HEK293 (cell line): ENCODE data around the gene RCAN2.

Source experiments
- CTCF ChIA-PET: fragments of 350-600 bp; formaldehyde crosslinking; extraction: SDS; loops from one replicate; lab custom pipeline; 2021; ENCODE audit warnings: antibody characterized with exemption; lab: Yijun Ruan, JAX
- POLR2A ChIA-PET: fragments of 300-600 bp; formaldehyde crosslinking; extraction: SDS; loops from one replicate; lab custom pipeline; 2020; ENCODE audit warnings: antibody characterized with exemption, inconsistent platforms; lab: Yijun Ruan, JAX
- H3K27ac ChIP-seq: fragments of 200-500 bp; sonication (Bioruptor generic); 2 replicates; pipeline ENCODE4 v1.5.1; 2014; ENCODE audit warnings: low read depth, low read length, control low read depth, inconsistent platforms; ENCODE audit errors: extremely low read depth
- H3K36me3 ChIP-seq, 2 experiments: fragments of 200-500 bp in 1 of 2; sonication (Bioruptor generic) in 1 of 2; 1 replicate in 1 of 2; 2 replicates in 1 of 2; pipeline ENCODE4 v1.5.1; 2014 to 2017; ENCODE audit warnings: inconsistent platforms in 2 of 2, low read length in 2 of 2; ENCODE audit not compliant: control insufficient read depth in 2 of 2, insufficient read depth in 1 of 2
- H3K4me1 ChIP-seq: fragments of 200-500 bp; sonication (Bioruptor generic); 2 replicates; pipeline ENCODE4 v1.5.1; 2014; ENCODE audit warnings: mild to moderate bottlenecking, low read length, inconsistent platforms; ENCODE audit not compliant: control insufficient read depth, insufficient read depth
- H3K4me3 ChIP-seq: 2 replicates; pipeline ENCODE4 v1.5.1; 2011; ENCODE audit warnings: low read depth, mild to moderate bottlenecking, control low read depth, low read length, moderate library complexity
- H3K9me3 ChIP-seq: fragments of 200-500 bp; sonication (Bioruptor generic); 2 replicates; pipeline ENCODE4 v1.5.1; 2014; ENCODE audit warnings: low read depth, low read length, inconsistent platforms; ENCODE audit not compliant: control insufficient read depth, insufficient read depth
- FEZF1 ChIP-seq: fragments of 450-650 bp; formaldehyde crosslinking; IDR thresholded peaks from 2 replicates; pipeline ENCODE4 v1.5.1; 2016; ENCODE audit warnings: missing biosample characterization, missing genetic modification characterization
- GFI1B ChIP-seq: fragments of 450-650 bp; formaldehyde crosslinking; IDR thresholded peaks from 2 replicates; pipeline ENCODE4 v1.5.1; 2016; ENCODE audit warnings: missing biosample characterization, missing genetic modification characterization
- HOXD13 ChIP-seq: sonication (generic); formaldehyde crosslinking; IDR thresholded peaks from 2 replicates; pipeline ENCODE4 v1.8.0; 2022; ENCODE audit warnings: missing genetic modification reagents, borderline replicate concordance
- OSR2 ChIP-seq: fragments of 450-650 bp; formaldehyde crosslinking; IDR thresholded peaks from 2 replicates; pipeline ENCODE4 v1.5.1; 2016; ENCODE audit warnings: missing biosample characterization, missing genetic modification characterization
- SP3 ChIP-seq: fragments of 450-650 bp; formaldehyde crosslinking; IDR thresholded peaks from 2 replicates; pipeline ENCODE4 v1.5.1; 2016; ENCODE audit warnings: missing biosample characterization, missing genetic modification characterization
- ZBTB8A ChIP-seq: fragments of 450-650 bp; formaldehyde crosslinking; IDR thresholded peaks from 2 replicates; pipeline ENCODE4 v1.5.1; 2016; ENCODE audit warnings: missing biosample characterization, missing genetic modification characterization
- ZNF114 ChIP-seq: fragments of 450-650 bp; formaldehyde crosslinking; IDR thresholded peaks from 2 replicates; pipeline ENCODE4 v1.5.0; 2017; ENCODE audit warnings: missing biosample characterization, missing genetic modification characterization
- ZNF16 ChIP-seq: fragments of 450-650 bp; formaldehyde crosslinking; IDR thresholded peaks from 2 replicates; pipeline ENCODE4 v1.5.1; 2016; ENCODE audit warnings: low read depth, missing biosample characterization, missing genetic modification characterization
- ZNF221 ChIP-seq: fragments of 450-650 bp; formaldehyde crosslinking; IDR thresholded peaks from 2 replicates; pipeline ENCODE4 v1.5.1; 2017; ENCODE audit warnings: missing biosample characterization, missing genetic modification characterization, borderline replicate concordance
- ZNF223 ChIP-seq: fragments of 450-650 bp; formaldehyde crosslinking; IDR thresholded peaks from 2 replicates; pipeline ENCODE4 v1.5.1; 2016; ENCODE audit warnings: missing biosample characterization, missing genetic modification characterization
- ZNF239 ChIP-seq: fragments of 450-650 bp; formaldehyde crosslinking; IDR thresholded peaks from 2 replicates; pipeline ENCODE4 v1.5.1; 2016; ENCODE audit warnings: missing biosample characterization, missing genetic modification characterization
- ZNF311 ChIP-seq: fragments of 450-650 bp; formaldehyde crosslinking; IDR thresholded peaks from 2 replicates; pipeline ENCODE4 v1.5.1; 2017; ENCODE audit warnings: missing biosample characterization, missing genetic modification characterization, borderline replicate concordance
- ZNF335 ChIP-seq: fragments of 450-650 bp; formaldehyde crosslinking; conservative IDR thresholded peaks from 2 replicates; pipeline ENCODE4 v1.5.1; 2016; ENCODE audit warnings: missing biosample characterization, missing genetic modification characterization
- ZNF354C ChIP-seq: fragments of 450-650 bp; formaldehyde crosslinking; IDR thresholded peaks from 2 replicates; pipeline ENCODE4 v1.5.1; 2016; ENCODE audit warnings: missing biosample characterization, missing genetic modification characterization, low read depth, borderline replicate concordance
- ZNF366 ChIP-seq: fragments of 450-650 bp; formaldehyde crosslinking; conservative IDR thresholded peaks from 2 replicates; pipeline ENCODE4 v1.5.1; 2016; ENCODE audit warnings: missing biosample characterization, missing genetic modification characterization
- ZNF426 ChIP-seq: fragments of 450-650 bp; formaldehyde crosslinking; IDR thresholded peaks from 2 replicates; pipeline ENCODE4 v1.5.1; 2017; ENCODE audit warnings: missing biosample characterization, missing genetic modification characterization, mild to moderate bottlenecking, inconsistent platforms, moderate library complexity
- ZNF473 ChIP-seq: fragments of 450-650 bp; formaldehyde crosslinking; IDR thresholded peaks from 2 replicates; pipeline ENCODE4 v1.5.1; 2017; ENCODE audit warnings: missing biosample characterization, missing genetic modification characterization
- ZNF514 ChIP-seq: fragments of 450-650 bp; formaldehyde crosslinking; IDR thresholded peaks from 2 replicates; pipeline ENCODE4 v1.5.1; 2016; ENCODE audit warnings: missing biosample characterization, missing genetic modification characterization
- ZNF701 ChIP-seq: fragments of 450-650 bp; formaldehyde crosslinking; IDR thresholded peaks from 2 replicates; pipeline ENCODE4 v1.5.1; 2016; ENCODE audit warnings: missing biosample characterization, missing genetic modification characterization
- ZNF785 ChIP-seq: fragments of 450-650 bp; formaldehyde crosslinking; IDR thresholded peaks from 2 replicates; pipeline ENCODE4 v1.5.1; 2016; ENCODE audit warnings: missing biosample characterization, missing genetic modification characterization
- ZNF791 ChIP-seq: fragments of 450-650 bp; formaldehyde crosslinking; IDR thresholded peaks from 2 replicates; pipeline ENCODE4 v1.5.1; 2016; ENCODE audit warnings: missing biosample characterization, missing genetic modification characterization
- TF ChIP-seq, protein P1 (sequence below): fragments of 450-650 bp; formaldehyde crosslinking; IDR thresholded peaks from 2 replicates; pipeline ENCODE4 v1.5.1; 2016; ENCODE audit warnings: missing biosample characterization, missing genetic modification characterization, low read depth
- TF ChIP-seq, protein P2 (sequence below): fragments of 450-650 bp; formaldehyde crosslinking; IDR thresholded peaks from 2 replicates; pipeline ENCODE4 v1.5.1; 2016; ENCODE audit warnings: missing biosample characterization, missing genetic modification characterization
- TF ChIP-seq, protein P3 (sequence below): fragments of 450-650 bp; formaldehyde crosslinking; IDR thresholded peaks from 2 replicates; pipeline ENCODE4 v1.5.1; 2016; ENCODE audit warnings: missing biosample characterization, missing genetic modification characterization
- TF ChIP-seq, protein P4 (sequence below): fragments of 450-650 bp; formaldehyde crosslinking; IDR thresholded peaks from 2 replicates; pipeline ENCODE4 v1.5.1; 2016; ENCODE audit warnings: missing biosample characterization, missing genetic modification characterization

RCAN2 gene

DNA sequence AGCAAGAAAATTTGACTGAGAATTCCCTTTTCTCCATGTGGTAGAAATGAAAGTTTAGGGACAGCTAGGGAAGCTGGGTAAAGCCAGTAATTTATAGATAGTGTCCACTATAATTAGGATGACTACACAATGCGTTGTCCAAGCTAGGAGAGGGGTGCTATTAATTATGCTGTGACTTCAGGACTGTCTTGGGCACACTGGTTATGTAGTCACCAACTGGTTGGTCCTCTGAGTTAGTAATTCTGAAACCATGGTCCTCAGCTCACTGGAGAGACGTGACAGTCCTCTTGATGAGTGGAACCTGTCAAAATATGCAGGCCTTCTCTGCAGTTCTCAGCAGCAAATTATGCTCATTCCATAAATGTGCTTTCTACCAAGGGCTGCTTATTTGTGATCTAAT is 225.9 kb downstream of the RCAN2 start:
- no peaks in the 10 kb centered on the region for H3K36me3 ChIP-seq
- TF ChIP-seq OSR2 (tag by site-specific recombination) (no peak), ZNF16 (tag by site-specific recombination) (no peak), ZNF701 (no peak), ZNF366 (tag by site-specific recombination) (no peak), ZNF514 (tag by site-specific recombination) (no peak), ZNF114 (tag by site-specific recombination) (no peak), ZNF223 (no peak), ZNF354C (tag by site-specific recombination) (no peak), FEZF1 (tag by site-specific recombination) (no peak), ZNF785 (no peak), ZNF311 (tag by site-specific recombination) (no peak), ZNF473 (tag by site-specific recombination) (no peak), ZNF221 (tag by site-specific recombination) (no peak), GFI1B (tag by site-specific recombination) (no peak), ZBTB8A (tag by site-specific recombination) (no peak), HOXD13 (no peak)
- TF ChIP-seq, protein P1, sequence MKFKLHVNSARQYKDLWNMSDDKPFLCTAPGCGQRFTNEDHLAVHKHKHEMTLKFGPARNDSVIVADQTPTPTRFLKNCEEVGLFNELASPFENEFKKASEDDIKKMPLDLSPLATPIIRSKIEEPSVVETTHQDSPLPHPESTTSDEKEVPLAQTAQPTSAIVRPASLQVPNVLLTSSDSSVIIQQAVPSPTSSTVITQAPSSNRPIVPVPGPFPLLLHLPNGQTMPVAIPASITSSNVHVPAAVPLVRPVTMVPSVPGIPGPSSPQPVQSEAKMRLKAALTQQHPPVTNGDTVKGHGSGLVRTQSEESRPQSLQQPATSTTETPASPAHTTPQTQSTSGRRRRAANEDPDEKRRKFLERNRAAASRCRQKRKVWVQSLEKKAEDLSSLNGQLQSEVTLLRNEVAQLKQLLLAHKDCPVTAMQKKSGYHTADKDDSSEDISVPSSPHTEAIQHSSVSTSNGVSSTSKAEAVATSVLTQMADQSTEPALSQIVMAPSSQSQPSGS (tag by site-specific recombination), result no peak
- TF ChIP-seq, protein P2, sequence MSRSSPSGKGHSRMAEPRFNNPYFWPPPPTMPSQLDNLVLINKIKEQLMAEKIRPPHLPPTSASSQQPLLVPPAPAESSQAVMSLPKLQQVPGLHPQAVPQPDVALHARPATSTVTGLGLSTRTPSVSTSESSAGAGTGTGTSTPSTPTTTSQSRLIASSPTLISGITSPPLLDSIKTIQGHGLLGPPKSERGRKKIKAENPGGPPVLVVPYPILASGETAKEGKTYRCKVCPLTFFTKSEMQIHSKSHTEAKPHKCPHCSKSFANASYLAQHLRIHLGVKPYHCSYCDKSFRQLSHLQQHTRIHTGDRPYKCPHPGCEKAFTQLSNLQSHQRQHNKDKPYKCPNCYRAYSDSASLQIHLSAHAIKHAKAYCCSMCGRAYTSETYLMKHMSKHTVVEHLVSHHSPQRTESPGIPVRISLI, result no peak
- TF ChIP-seq, protein P3, sequence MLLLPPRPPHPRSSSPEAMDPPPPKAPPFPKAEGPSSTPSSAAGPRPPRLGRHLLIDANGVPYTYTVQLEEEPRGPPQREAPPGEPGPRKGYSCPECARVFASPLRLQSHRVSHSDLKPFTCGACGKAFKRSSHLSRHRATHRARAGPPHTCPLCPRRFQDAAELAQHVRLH (tag by site-specific recombination), result no peak
- TF ChIP-seq, protein P4, sequence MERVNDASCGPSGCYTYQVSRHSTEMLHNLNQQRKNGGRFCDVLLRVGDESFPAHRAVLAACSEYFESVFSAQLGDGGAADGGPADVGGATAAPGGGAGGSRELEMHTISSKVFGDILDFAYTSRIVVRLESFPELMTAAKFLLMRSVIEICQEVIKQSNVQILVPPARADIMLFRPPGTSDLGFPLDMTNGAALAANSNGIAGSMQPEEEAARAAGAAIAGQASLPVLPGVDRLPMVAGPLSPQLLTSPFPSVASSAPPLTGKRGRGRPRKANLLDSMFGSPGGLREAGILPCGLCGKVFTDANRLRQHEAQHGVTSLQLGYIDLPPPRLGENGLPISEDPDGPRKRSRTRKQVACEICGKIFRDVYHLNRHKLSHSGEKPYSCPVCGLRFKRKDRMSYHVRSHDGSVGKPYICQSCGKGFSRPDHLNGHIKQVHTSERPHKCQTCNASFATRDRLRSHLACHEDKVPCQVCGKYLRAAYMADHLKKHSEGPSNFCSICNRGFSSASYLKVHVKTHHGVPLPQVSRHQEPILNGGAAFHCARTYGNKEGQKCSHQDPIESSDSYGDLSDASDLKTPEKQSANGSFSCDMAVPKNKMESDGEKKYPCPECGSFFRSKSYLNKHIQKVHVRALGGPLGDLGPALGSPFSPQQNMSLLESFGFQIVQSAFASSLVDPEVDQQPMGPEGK (tag by site-specific recombination), result no peak
- H3K4me3 ChIP-seq, result no peak overlapping the region
- no peaks in the 10 kb centered on the region for H3K4me1 ChIP-seq
- POLR2A ChIA-PET, result no interaction called here
- H3K9me3 ChIP-seq, result no peaks in the 10 kb centered on the region
- CTCF ChIA-PET, result interaction anchor here (1.7 kb wide), 1 partner anchor 44 kb away, joined by 3 read pairs; no protein-coding TSS in a partner anchor
- no peak overlapping the region for H3K27ac ChIP-seq

DNA sequence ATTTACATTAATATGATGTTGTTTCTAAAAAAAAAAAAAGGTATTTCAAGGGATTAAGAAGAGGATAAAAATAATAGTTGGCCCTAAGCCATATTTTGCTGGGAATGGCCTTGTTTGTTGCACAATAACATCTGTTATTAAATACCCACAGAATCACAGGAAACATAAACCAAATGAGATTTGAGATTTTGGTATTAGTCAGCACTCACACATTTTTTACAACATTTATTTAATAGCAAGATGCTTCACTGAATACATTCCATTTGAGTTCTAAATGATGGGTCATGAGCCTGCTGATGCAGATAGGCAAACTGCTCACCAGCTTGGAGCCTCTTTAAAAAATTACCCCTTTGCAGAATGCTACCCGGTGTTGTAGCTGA is 227.6 kb downstream of the RCAN2 start:
- CTCF ChIA-PET, result no interaction called here
- Histone ChIP-seq H3K27ac (no peak overlapping the region), H3K4me1 (no peaks in the 10 kb centered on the region)
- TF ChIP-seq, protein P4 (tag by site-specific recombination), result no peak
- TF ChIP-seq ZNF335 (tag by site-specific recombination), result no peak
- no peak for TF ChIP-seq SP3 (tag by site-specific recombination)
- no peak for TF ChIP-seq ZNF426
- no peak for TF ChIP-seq ZNF239
- TF ChIP-seq ZNF791, result no peak
- TF ChIP-seq, all 188 proteins: peak for 0
- H3K9me3 ChIP-seq, result no peaks in the 10 kb centered on the region
- POLR2A ChIA-PET, result no interaction called here
- no peak overlapping the region for H3K4me3 ChIP-seq
- no peaks in the 10 kb centered on the region for H3K36me3 ChIP-seq
